DND-41 (cell line): ENCODE measurements around the gene TGFB1.

Experiments
- ATAC-seq: fragments of 200-7000 bp; cut with Tn5 transposase; 3 replicates; pipeline ENCODE4 v1.9.1; 2021; ENCODE audit warnings: low read depth; ENCODE audit not compliant: insufficient read depth
- DNase-seq: peaks from one replicate; pipeline ENCODE4 v3.0.0-alpha.2; 2020
- H2AFZ ChIP-seq: 2 replicates; pipeline ENCODE4 v1.6.0; 2012; ENCODE audit warnings: low read depth, low read length
- H3K27ac ChIP-seq: 2 replicates; pipeline ENCODE4 v1.5.1; 2012; ENCODE audit warnings: low read length, inconsistent platforms
- H3K27me3 ChIP-seq: fragments of 200-600 bp; sonication (generic); 2 replicates; pipeline ENCODE4 v1.6.0; 2012; ENCODE audit warnings: low read length, mild to moderate bottlenecking, inconsistent platforms; ENCODE audit not compliant: insufficient read depth, poor library complexity
- H3K36me3 ChIP-seq: 2 replicates; pipeline ENCODE4 v1.5.1; 2012; ENCODE audit warnings: low read length, inconsistent platforms; ENCODE audit not compliant: insufficient read depth
- H3K4me1 ChIP-seq: 2 replicates; pipeline ENCODE4 v1.5.1; 2012; ENCODE audit warnings: mild to moderate bottlenecking, low read length; ENCODE audit not compliant: insufficient read depth
- H3K4me2 ChIP-seq: 2 replicates; pipeline ENCODE4 v1.6.0; 2012; ENCODE audit warnings: mild to moderate bottlenecking, moderate library complexity, low read length, inconsistent platforms; ENCODE audit not compliant: insufficient read depth
- H3K4me3 ChIP-seq, 2 experiments: fragments of 200-600 bp in 1 of 2; shearing (Covaris generic) in 1 of 2; 2 replicates each; pipeline ENCODE4 v1.5.1; 2012 to 2016; ENCODE audit warnings: inconsistent platforms in 2 of 2, low read length in 2 of 2, mild to moderate bottlenecking in 2 of 2, low read depth in 1 of 2, moderate library complexity in 1 of 2
- H3K79me2 ChIP-seq: 2 replicates; pipeline ENCODE4 v1.6.0; 2012; ENCODE audit warnings: low read length, inconsistent platforms; ENCODE audit not compliant: insufficient read depth
- H3K9ac ChIP-seq: 2 replicates; pipeline ENCODE4 v1.6.0; 2012; ENCODE audit warnings: low read depth, mild to moderate bottlenecking, inconsistent platforms, low read length, moderate library complexity
- H3K9me3 ChIP-seq: 2 replicates; pipeline ENCODE4 v1.5.1; 2012; ENCODE audit warnings: low read length, moderate library complexity, mild to moderate bottlenecking, inconsistent platforms; ENCODE audit not compliant: insufficient read depth, severe bottlenecking
- H4K20me1 ChIP-seq: 2 replicates; pipeline ENCODE4 v1.6.0; 2012; ENCODE audit warnings: low read length; ENCODE audit not compliant: insufficient read depth
- EZH2 ChIP-seq: IDR thresholded peaks from 3 replicates; pipeline ENCODE4 v1.6.1; 2012; ENCODE audit warnings: borderline replicate concordance, low read depth, mild to moderate bottlenecking, moderate library complexity, low read length, inconsistent platforms; ENCODE audit not compliant: severe bottlenecking
- TF ChIP-seq, protein P1 (sequence below): IDR thresholded peaks from 2 replicates; pipeline ENCODE4 v1.5.1; 2012; ENCODE audit warnings: borderline replicate concordance, low read length, moderate library complexity, mild to moderate bottlenecking; ENCODE audit not compliant: poor library complexity, severe bottlenecking; ENCODE audit errors: extremely low read depth

Gene TGFB1

DNA sequence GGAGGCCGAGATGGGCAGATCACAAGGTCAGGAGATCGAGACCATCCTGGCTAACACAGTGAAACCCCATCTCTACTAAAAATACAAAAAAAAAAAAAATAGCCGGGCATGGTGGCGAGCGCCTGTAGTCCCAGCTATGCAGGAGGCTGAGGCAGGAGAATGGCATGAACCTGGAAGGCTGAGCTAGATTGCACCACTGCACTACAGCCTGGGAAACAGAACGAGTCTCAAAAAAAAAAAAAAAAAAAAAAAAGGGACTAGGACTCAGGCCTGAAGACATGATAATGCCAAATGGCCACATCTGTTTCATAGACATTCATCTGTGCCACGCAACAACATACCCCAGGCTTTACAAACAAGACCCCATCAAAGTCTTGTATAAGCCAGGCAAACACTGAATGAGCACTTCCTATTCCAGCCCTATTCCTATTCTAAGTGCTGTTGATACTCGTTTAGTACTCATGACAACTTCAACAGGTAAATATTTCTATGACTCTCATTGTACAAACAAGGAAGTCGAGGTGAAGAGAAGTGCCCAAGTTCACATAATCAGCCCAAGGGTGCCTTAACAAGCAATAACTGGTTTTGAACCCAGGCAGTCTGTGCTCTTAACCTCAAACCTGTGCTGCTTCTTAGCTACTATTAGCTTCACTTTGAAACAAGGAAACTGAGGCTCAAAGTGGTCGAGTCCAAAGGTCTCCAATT, 8.6 kb upstream of the TGFB1 start:
- no peaks in the 10 kb centered on the region; the same call in 1 of the 2 replicates for H4K20me1 ChIP-seq
- DNase-seq (no peak), ATAC-seq (no peak)
- peaks cover 6% of the 10 kb centered on the region for H3K36me3 ChIP-seq
- 0 out of 2 replicates have a peak overlapping the region, but pooled peaks have one; percentile 81 for H3K9ac ChIP-seq
- peaks cover 23% of the 10 kb centered on the region for H3K4me1 ChIP-seq
- no peak overlapping the region for H3K27ac ChIP-seq
- no peak overlapping the region for H3K4me3 ChIP-seq
- H3K9me3 ChIP-seq, result no peaks in the 10 kb centered on the region
- peaks cover 35% of the 10 kb centered on the region for H3K79me2 ChIP-seq
- 0 out of 2 replicates have a peak overlapping the region, but pooled peaks have one; percentile 94 for H3K4me2 ChIP-seq
- no peaks in the 10 kb centered on the region for H3K27me3 ChIP-seq
- no peak overlapping the region for H2AFZ ChIP-seq
- no peak for TF ChIP-seq EZH2

DNA sequence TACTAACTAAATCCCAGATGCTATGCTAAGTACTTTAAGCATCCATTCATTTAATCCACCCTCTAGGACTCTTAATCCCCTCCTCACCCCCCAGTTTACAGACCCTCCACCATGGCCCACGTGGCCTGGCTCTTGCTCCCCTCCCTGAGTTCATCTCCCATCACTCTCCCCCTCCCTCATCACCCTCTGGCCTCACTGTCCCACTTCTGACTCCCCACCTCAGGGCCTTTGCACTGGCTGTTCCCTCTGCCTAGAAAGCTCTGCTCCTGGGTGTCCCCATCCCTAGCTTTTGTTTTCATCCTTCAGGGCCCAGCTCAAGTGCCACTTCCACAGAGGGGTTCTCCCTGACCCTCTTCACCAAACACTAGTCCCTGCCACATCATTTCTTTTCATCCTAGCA, 6.0 kb upstream of the TGFB1 start:
- no peaks in the 10 kb centered on the region for H3K9me3 ChIP-seq
- no peak overlapping the region for H2AFZ ChIP-seq
- no peak overlapping the region for H3K27ac ChIP-seq
- H3K4me1 ChIP-seq, result peaks cover 18% of the 10 kb centered on the region
- H4K20me1 ChIP-seq, result peaks cover 4% of the 10 kb centered on the region; the same call in 1 of the 2 replicates
- H3K4me3 ChIP-seq, result no peak overlapping the region
- H3K27me3 ChIP-seq, result no peaks in the 10 kb centered on the region
- H3K79me2 ChIP-seq, result peaks cover 22% of the 10 kb centered on the region
- H3K4me2 ChIP-seq, result no peak overlapping the region
- no peak for TF ChIP-seq EZH2
- TF ChIP-seq, protein P1, sequence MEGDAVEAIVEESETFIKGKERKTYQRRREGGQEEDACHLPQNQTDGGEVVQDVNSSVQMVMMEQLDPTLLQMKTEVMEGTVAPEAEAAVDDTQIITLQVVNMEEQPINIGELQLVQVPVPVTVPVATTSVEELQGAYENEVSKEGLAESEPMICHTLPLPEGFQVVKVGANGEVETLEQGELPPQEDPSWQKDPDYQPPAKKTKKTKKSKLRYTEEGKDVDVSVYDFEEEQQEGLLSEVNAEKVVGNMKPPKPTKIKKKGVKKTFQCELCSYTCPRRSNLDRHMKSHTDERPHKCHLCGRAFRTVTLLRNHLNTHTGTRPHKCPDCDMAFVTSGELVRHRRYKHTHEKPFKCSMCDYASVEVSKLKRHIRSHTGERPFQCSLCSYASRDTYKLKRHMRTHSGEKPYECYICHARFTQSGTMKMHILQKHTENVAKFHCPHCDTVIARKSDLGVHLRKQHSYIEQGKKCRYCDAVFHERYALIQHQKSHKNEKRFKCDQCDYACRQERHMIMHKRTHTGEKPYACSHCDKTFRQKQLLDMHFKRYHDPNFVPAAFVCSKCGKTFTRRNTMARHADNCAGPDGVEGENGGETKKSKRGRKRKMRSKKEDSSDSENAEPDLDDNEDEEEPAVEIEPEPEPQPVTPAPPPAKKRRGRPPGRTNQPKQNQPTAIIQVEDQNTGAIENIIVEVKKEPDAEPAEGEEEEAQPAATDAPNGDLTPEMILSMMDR, result no peak
- no peak for ATAC-seq
- no peak for DNase-seq
- H3K36me3 ChIP-seq, result peaks cover 6% of the 10 kb centered on the region
- H3K9ac ChIP-seq, result no peak overlapping the region

DNA sequence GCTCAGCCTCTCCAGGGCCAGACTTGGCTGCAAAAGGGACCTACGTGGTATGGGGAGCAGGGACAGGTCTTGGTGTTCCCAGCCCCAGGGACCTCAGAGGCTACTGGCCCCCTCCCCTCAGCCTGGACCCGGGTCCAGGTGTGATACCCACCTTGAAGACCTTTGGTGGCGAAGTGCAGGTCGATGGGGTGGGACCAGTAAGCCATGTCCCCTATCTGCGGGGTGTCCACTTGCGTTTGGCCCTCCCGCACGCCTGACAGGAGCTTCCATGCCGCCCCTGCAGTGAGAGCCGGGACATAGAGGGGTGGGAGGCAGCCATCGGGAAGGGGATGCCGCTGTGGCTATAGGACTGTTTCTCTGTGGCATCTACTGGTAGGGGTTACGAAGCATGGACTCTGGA, 4.0 kb upstream of the TGFB1 start:
- Histone ChIP-seq H3K4me2 (no peak overlapping the region), H3K9ac (no peak overlapping the region), H3K79me2 (peaks cover 25% of the 10 kb centered on the region), H3K36me3 (peaks cover 11% of the 10 kb centered on the region), H3K4me1 (peaks cover 13% of the 10 kb centered on the region), H2AFZ (no peak overlapping the region), H3K27ac (no peak overlapping the region), H4K20me1 (peaks cover 11% of the 10 kb centered on the region; the same call in 1 of the 2 replicates), H3K4me3 (no peak overlapping the region), H3K27me3 (no peaks in the 10 kb centered on the region), H3K9me3 (no peaks in the 10 kb centered on the region)
- no peak for DNase-seq
- ATAC-seq, result no peak
- no peak for TF ChIP-seq EZH2
- TF ChIP-seq, protein P1, result no peak

DNA sequence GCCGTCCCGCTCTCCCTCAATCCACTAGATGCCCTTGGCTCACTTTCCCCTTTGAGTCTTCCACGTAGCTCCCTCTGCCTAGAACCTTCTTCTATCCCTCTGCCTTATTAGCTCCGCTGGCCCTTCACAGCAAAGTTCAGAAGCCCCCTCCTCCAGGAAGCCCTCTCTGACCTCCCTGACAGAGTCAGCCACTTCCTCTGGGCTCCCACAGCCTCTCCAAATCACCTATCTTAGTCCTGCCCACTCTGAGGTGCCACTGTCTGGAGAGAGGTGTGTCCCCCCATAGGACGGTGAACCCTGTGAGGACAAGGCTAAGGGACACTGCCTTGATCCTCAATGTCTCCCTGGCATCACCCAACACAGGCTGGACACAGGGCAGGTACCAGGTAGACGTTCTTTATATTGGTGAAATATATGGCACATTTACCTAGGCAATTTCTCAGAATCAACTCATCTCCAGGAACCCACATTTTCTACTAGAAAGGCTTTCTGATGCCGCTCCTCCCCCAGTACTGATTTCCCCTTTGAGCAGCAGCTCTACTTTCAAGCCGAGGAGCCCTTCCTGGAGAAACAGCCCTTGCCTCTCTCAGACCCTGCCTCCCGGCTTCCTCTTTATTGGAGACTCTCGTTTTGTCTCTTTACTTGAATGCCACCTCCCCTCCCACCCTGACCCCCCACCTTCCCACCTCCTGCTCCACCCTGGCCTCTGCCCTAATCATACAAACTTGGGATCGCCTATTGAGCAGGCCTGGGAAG, 3.4 kb upstream of the TGFB1 start:
- Histone ChIP-seq H3K9me3 (no peaks in the 10 kb centered on the region), H3K4me1 (peaks cover 9% of the 10 kb centered on the region), H3K27me3 (no peaks in the 10 kb centered on the region), H3K27ac (no peak overlapping the region), H2AFZ (no peak overlapping the region), H4K20me1 (peaks cover 17% of the 10 kb centered on the region), H3K79me2 (peaks cover 26% of the 10 kb centered on the region), H3K4me3 (no peak overlapping the region), H3K9ac (no peak overlapping the region), H3K4me2 (no peak overlapping the region), H3K36me3 (peaks cover 10% of the 10 kb centered on the region; the same call in 1 of the 2 replicates)
- ATAC-seq (no peak), DNase-seq (no peak)
- TF ChIP-seq EZH2, result no peak
- TF ChIP-seq, protein P1, result no peak
